Activated CD8-positive, alpha-beta T cell treated with anti-CD3 and anti-CD28 coated beads, Interleukin-2, amount 10 ng/mL, durations not matched to agents 7 days and 5 days (primary cell): ENCODE measurements around the gene SIVA1. TPM values are rescaled to one million over a fixed set of nuclear protein-coding genes. Genes with fewer than 3 reads are reported as not detected.
"Not testable (repeated sequence)": the region's sequence is repeated elsewhere in the genome, so short reads cannot be mapped to it uniquely, and the experiment has no call there.

Source experiments
- ATAC-seq: fragments of 150-1000 bp; cut with Tn5 transposase; one replicate; pipeline ENCODE4 v1.10.0; 2021; ENCODE audit warnings: moderate library complexity
- CTCF ChIA-PET: fragments of 350-600 bp; sonication (Branson Sonifier 250); formaldehyde crosslinking; loops from one replicate; lab custom pipeline; 2021; ENCODE audit warnings: antibody characterized with exemption; lab: Charles Lee
- POLR2A ChIA-PET: fragments of 350-600 bp; sonication (Branson Sonifier 250); formaldehyde crosslinking; loops from one replicate; lab custom pipeline; 2021; ENCODE audit warnings: antibody characterized with exemption; lab: Charles Lee
- DNase-seq: peaks from one replicate; pipeline ENCODE4 v3.0.0-alpha.2; 2020
- H3K27ac Mint-ChIP-seq: one replicate; pipeline ENCODE4 v1.8.0; 2021; ENCODE audit warnings: mild to moderate bottlenecking, mixed read lengths
- H3K27me3 Mint-ChIP-seq: one replicate; pipeline ENCODE4 v1.8.0; 2021; ENCODE audit warnings: low read depth, mixed read lengths
- H3K36me3 Mint-ChIP-seq: one replicate; pipeline ENCODE4 v1.8.0; 2021; ENCODE audit warnings: low read depth, mixed read lengths
- H3K4me1 Mint-ChIP-seq: one replicate; pipeline ENCODE4 v1.8.0; 2021; ENCODE audit warnings: low read depth, mixed read lengths
- H3K4me3 Mint-ChIP-seq: one replicate; pipeline ENCODE4 v1.8.0; 2021; ENCODE audit warnings: mild to moderate bottlenecking, mixed read lengths
- H3K9me3 Mint-ChIP-seq: one replicate; pipeline ENCODE4 v1.8.0; 2022; ENCODE audit warnings: mixed read lengths; ENCODE audit not compliant: insufficient read depth
- total RNA-seq, 2 experiments: library from RNA; stranded (reverse); gene quantifications; one replicate each; pipeline ENCODE4 v1.2.3, GENCODE V29; 2021

Gene SIVA1
- total RNA-seq, 2 experiments from 2014 or later = 175 to 186 TPM

GRCh38 chr14:104722938-104723650, 29.9 kb upstream of the SIVA1 start:
- DNase-seq (no peak), ATAC-seq (no peak)
- ChIA-PET POLR2A (no interaction called here), CTCF (interaction anchor here (0.6 to 1.5 kb wide), 9 partner anchors 11 to 64 kb away, joined by 3 to 4 read pairs (median 3); no protein-coding TSS in a partner anchor)
- Mint-ChIP-seq H3K4me1 (peaks cover 3% of the 10 kb centered on the region), H3K27me3 (no peaks in the 10 kb centered on the region), H3K9me3 (no peaks in the 10 kb centered on the region), H3K4me3 (no peak overlapping the region), H3K27ac (no peak overlapping the region), H3K36me3 (peaks cover 6% of the 10 kb centered on the region)

- peak within 1 kb of the TSS; percentile 46 for H3K27ac Mint-ChIP-seq
- H3K36me3 Mint-ChIP-seq = peaks cover 6% of the 10 kb centered on the region
- H3K9me3 Mint-ChIP-seq = no peaks in the 10 kb centered on the region
- no peaks in the 10 kb centered on the region for H3K27me3 Mint-ChIP-seq
- peaks cover 3% of the 10 kb centered on the region for H3K4me1 Mint-ChIP-seq
- DNase-seq = peak; percentile 69
- peak; percentile 78 for ATAC-seq
- CTCF ChIA-PET = interaction anchor here (0.6 to 1.5 kb wide), 9 partner anchors 10 to 65 kb away, joined by 3 to 4 read pairs (median 3); no protein-coding TSS in a partner anchor
- peak within 1 kb of the TSS; percentile 64 for H3K4me3 Mint-ChIP-seq
- POLR2A ChIA-PET = interaction anchor here (1.0 kb wide), 1 partner anchor 29 kb away, joined by 6 read pairs; the partner anchor contains the start of gene SIVA1
These were observed 29.1 kb upstream of the SIVA1 start, which contains the start of gene ADSS1 for GRCh38 chr14:104723651-104724406. ADSS1 (plus strand) TSS chr14:104724229; CDS start chr14:104724271, 42 bp downstream.

DNA sequence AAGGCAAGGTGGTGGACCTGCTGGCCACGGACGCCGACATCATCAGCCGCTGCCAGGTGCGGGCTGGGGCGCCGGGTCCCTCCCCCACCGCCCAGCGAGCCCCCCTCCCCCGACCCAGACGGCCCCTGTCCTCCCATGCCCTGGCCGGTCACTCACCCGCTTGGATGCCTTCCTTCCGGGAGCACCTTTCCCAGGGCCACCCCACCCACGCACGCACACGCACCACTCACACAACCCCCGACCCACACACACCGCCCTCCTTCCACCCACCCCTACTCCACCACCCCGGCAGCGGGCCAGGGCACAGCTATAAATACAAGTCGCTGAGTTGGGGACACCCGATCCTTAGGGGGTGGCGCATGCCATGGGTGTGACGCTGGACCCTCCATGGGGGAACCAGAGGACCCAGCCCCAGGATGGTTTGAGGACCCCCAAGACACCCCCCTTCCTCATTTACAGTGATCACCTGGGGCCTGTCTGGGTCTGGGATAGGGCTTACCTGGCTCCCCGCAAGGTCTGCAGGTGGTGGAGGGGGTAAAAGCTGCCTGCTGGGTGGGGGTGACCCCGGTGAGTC, 28.5 kb upstream of the SIVA1 start:
- Mint-ChIP-seq H3K4me1 (peaks cover 3% of the 10 kb centered on the region), H3K36me3 (peaks cover 6% of the 10 kb centered on the region), H3K4me3 (peak overlapping the region; percentile 52), H3K27me3 (no peaks in the 10 kb centered on the region), H3K27ac (no peak overlapping the region), H3K9me3 (no peaks in the 10 kb centered on the region)
- DNase-seq (peak; percentile 29), ATAC-seq (peak; percentile 2)
- POLR2A ChIA-PET = interaction anchor here (1.0 kb wide), 1 partner anchor 28 kb away, joined by 6 read pairs; the partner anchor contains the start of gene SIVA1
- CTCF ChIA-PET = interaction anchor here (0.6 to 1.5 kb wide), 4 partner anchors 9 to 46 kb away, joined by 3 to 4 read pairs (median 4); no protein-coding TSS in a partner anchor

DNA sequence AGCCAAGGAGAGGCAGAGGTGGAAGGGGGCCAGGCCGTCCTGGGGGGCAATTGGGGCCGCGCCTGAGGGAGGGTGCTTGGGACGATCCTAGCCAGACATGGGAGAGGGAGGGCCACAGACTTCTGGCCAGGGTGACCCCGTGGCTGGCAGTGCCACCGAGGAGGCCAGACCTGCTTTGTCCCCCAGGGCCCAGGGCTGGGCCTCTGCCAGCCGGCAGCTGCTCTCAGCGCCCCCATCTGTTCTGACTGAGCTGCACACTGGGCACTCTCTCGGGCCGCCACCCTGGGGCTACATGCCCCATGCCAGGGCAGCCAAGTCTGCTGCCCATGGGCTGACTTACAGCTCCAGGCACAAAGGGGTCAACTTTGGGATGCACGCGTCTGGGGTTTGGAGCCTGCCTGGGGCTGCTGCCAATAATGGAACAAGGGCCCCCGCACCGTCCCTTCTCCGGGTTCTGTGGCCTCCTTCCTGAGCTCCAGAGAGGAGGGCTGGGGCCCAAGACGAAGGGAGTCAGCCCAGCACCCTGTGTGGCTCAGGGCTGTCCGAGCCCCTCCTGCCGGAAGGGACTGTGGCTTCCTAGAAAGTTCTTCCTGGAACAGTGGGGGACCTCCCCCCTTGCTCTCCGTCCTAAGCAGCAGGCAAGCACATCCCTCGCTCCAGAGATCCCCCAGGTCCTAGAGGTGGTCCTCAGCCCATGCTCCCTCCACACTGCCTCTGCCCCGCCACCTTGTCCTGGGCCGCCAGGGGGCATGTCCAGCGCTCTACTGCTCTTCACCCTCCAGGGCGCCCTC, 27.8 kb upstream of the SIVA1 start:
- Mint-ChIP-seq H3K9me3 (no peaks in the 10 kb centered on the region), H3K4me1 (peaks cover 3% of the 10 kb centered on the region), H3K27ac (no peak overlapping the region), H3K27me3 (no peaks in the 10 kb centered on the region), H3K4me3 (peak overlapping the region; percentile 52), H3K36me3 (peaks cover 2% of the 10 kb centered on the region)
- DNase-seq (no peak), ATAC-seq (no peak)
- POLR2A ChIA-PET = interaction anchor here (1.0 to 1.4 kb wide), 2 partner anchors 16 to 27 kb away, joined by 3 to 6 read pairs; partner anchors contain the start of gene SIVA1
- CTCF ChIA-PET = interaction anchor here (0.6 to 1.1 kb wide), 3 partner anchors 40 to 47 kb away, joined by 3 to 4 read pairs (median 3); no protein-coding TSS in a partner anchor

- DNase-seq (no peak), ATAC-seq (no peak)
- Mint-ChIP-seq H3K9me3 (no peaks in the 10 kb centered on the region), H3K4me3 (no peak overlapping the region), H3K36me3 (peaks cover 2% of the 10 kb centered on the region), H3K27me3 (no peaks in the 10 kb centered on the region), H3K27ac (no peak overlapping the region), H3K4me1 (peaks cover 3% of the 10 kb centered on the region)
- ChIA-PET POLR2A (interaction anchor here (0.8 to 1.4 kb wide), 2 partner anchors 17 to 27 kb away, joined by 3 read pairs; partner anchors contain the start of gene SIVA1), CTCF (interaction anchor here (1.0 to 1.1 kb wide), 2 partner anchors 41 to 48 kb away, joined by 3 to 4 read pairs; no protein-coding TSS in a partner anchor)
These were observed 27.0 kb upstream of the SIVA1 start for GRCh38 chr14:104725772-104726548.

GRCh38 chr14:104726600-104727451, 26.1 kb upstream of the SIVA1 start:
- no peak for ATAC-seq
- no peak for DNase-seq
- H3K36me3 Mint-ChIP-seq = no peaks in the 10 kb centered on the region
- no peak overlapping the region for H3K27ac Mint-ChIP-seq
- H3K4me1 Mint-ChIP-seq = peaks cover 3% of the 10 kb centered on the region
- ChIA-PET CTCF (no interaction called here), POLR2A (interaction anchor here (0.8 to 1.4 kb wide), 2 partner anchors 18 to 26 kb away, joined by 3 read pairs; partner anchors contain the start of gene SIVA1)
- no peak overlapping the region for H3K4me3 Mint-ChIP-seq
- H3K27me3 Mint-ChIP-seq = no peaks in the 10 kb centered on the region
- H3K9me3 Mint-ChIP-seq = no peaks in the 10 kb centered on the region

DNA sequence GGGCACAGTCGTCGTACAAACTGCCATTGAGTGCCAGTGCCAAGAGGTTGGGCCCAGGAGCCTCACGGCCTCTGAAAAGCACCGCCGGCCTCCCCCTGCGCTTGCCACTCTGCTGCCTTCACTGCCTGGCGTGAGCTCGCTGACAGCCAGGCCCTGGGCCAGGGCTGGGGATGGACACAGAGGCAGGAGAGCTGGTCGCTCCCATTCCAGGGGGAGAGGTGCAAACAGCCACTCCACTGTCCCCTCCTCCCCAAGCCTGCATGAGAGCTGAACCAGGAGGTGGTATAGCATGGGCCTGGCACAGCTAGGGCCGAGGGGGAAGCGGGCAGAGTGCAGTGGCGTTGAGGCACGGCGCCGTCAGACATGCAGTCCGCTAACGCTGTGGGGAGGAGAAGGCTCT, 24.3 kb upstream of the SIVA1 start:
- Mint-ChIP-seq H3K27ac (peak overlapping the region; percentile 26), H3K4me1 (peaks cover 3% of the 10 kb centered on the region), H3K36me3 (no peaks in the 10 kb centered on the region), H3K4me3 (no peak overlapping the region), H3K27me3 (no peaks in the 10 kb centered on the region), H3K9me3 (no peaks in the 10 kb centered on the region)
- CTCF ChIA-PET = no interaction called here
- DNase-seq = no peak
- POLR2A ChIA-PET = no interaction called here
- no peak for ATAC-seq

DNA sequence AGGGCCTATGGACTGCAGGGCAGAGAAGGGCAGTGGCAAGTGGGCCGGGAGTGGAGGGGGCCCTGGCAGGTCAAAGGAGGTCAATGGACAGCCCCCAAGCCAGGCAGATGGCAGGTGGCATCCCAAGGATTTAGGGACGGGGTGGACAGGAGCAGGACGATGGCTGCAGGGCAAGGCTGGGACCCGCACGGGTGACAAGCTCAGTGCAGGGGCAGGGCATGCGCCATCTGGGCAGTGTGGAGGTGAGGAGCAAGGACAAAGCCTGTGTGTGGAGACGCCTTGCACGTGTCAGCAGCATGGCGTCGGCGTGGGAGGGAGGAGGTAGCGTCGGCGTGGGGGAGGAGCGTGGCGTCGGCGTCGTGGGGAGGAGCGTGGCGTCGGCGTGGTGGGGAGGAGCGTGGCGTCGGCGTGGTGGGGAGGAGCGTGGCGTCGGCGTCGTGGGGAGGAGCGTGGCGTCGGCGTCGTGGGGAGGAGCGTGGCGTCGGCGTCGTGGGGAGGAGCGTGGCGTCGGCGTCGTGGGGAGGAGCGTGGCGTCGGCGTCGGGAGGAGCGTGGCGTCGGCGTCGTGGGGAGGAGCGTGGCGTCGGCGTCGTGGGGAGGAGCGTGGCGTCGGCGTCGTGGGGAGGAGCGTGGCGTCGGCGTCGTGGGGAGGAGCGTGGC, 23.6 kb upstream of the SIVA1 start:
- H3K4me1 Mint-ChIP-seq, H3K27me3 Mint-ChIP-seq, CTCF ChIA-PET, H3K9me3 Mint-ChIP-seq, H3K36me3 Mint-ChIP-seq, H3K4me3 Mint-ChIP-seq, H3K27ac Mint-ChIP-seq, DNase-seq, ATAC-seq: not testable (repeated sequence)
- POLR2A ChIA-PET = interaction anchor here (0.6 kb wide), 1 partner anchor 1175 kb away, joined by 5 read pairs; no protein-coding TSS in a partner anchor

- DNase-seq (no peak), ATAC-seq (no peak)
- no peaks in the 10 kb centered on the region for H3K27me3 Mint-ChIP-seq
- H3K4me3 Mint-ChIP-seq = no peak overlapping the region
- CTCF ChIA-PET = no interaction called here
- no peaks in the 10 kb centered on the region for H3K36me3 Mint-ChIP-seq
- peaks cover 2% of the 10 kb centered on the region for H3K4me1 Mint-ChIP-seq
- H3K27ac Mint-ChIP-seq = no peak overlapping the region
- no peaks in the 10 kb centered on the region for H3K9me3 Mint-ChIP-seq
- POLR2A ChIA-PET = interaction anchor here (0.6 kb wide), 1 partner anchor 1175 kb away, joined by 5 read pairs; no protein-coding TSS in a partner anchor
These were observed 23.1 kb upstream of the SIVA1 start for GRCh38 chr14:104729835-104730181.
